Activated CD8-positive, alpha-beta memory T cell treated with anti-CD3 and anti-CD28 coated beads, Interleukin-2, amount 50 U/mL, for 1 hour (primary cell): Measurements from ENCODE around the gene SLC24A4.
A peak's percentile ranks its signal among the peaks of the same experiment; 100 is the strongest.
"Not testable (repeated sequence)": the region's sequence is repeated elsewhere in the genome, so short reads cannot be mapped to it uniquely, and the experiment has no call there.

ENCODE experiments used
- DNase-seq: peaks from one replicate; pipeline ENCODE4 v3.0.0-alpha.2; 2020; ENCODE audit errors: extremely low read depth

Gene SLC24A4

GRCh38 chr14:92520102-92521057 lies 197.4 kb downstream of the SLC24A4 start:
- DNase-seq = no peak

GRCh38 chr14:92521058-92521415 lies 198.1 kb downstream of the SLC24A4 start:
- DNase-seq = no peak

- DNase-seq = no peak
Observed at GRCh38 chr14:92523752-92524151, 200.8 kb downstream of the SLC24A4 start.

GRCh38 chr14:92524602-92525185 lies 201.7 kb downstream of the SLC24A4 start:
- no peak for DNase-seq

GRCh38 chr14:92525322-92526095 lies 202.5 kb downstream of the SLC24A4 start:
- no peak for DNase-seq

GRCh38 chr14:92527721-92528120 lies 204.8 kb downstream of the SLC24A4 start:
- no peak for DNase-seq

GRCh38 chr14:92528486-92529100 lies 205.6 kb downstream of the SLC24A4 start:
- no peak for DNase-seq

- DNase-seq = no peak
Observed at GRCh38 chr14:92529903-92530302, 206.9 kb downstream of the SLC24A4 start.

GRCh38 chr14:92531106-92531873 lies 208.3 kb downstream of the SLC24A4 start:
- DNase-seq = peak; percentile 87

GRCh38 chr14:92532490-92533163 lies 209.7 kb downstream of the SLC24A4 start:
- no peak for DNase-seq

- no peak for DNase-seq
Observed at GRCh38 chr14:92534932-92535643, 212.1 kb downstream of the SLC24A4 start.

GRCh38 chr14:92536231-92536630 lies 213.3 kb downstream of the SLC24A4 start:
- not testable (repeated sequence) for DNase-seq

GRCh38 chr14:92538412-92538985 lies 215.5 kb downstream of the SLC24A4 start:
- DNase-seq = no peak

- DNase-seq = no peak
Observed at GRCh38 chr14:92539419-92539818, 216.5 kb downstream of the SLC24A4 start.

- no peak for DNase-seq
Observed at GRCh38 chr14:92539875-92540274, 216.9 kb downstream of the SLC24A4 start.

GRCh38 chr14:92540472-92541048 lies 217.6 kb downstream of the SLC24A4 start:
- DNase-seq = no peak

- DNase-seq = no peak
Observed at GRCh38 chr14:92542766-92543554, 220.0 kb downstream of the SLC24A4 start.

GRCh38 chr14:92544051-92544720 lies 221.2 kb downstream of the SLC24A4 start:
- no peak for DNase-seq
